ENCODE data around the gene DOCK11.
A peak's percentile ranks its signal among the peaks of the same experiment; 100 is the strongest.

The DOCK11 gene

GRCh38 chrX:118502161-118502789, 6.7 kb downstream of the DOCK11 start:
- no peak for DNase-seq (ENCODE audit: low read depth)
- TF ChIP-seq, protein P1, sequence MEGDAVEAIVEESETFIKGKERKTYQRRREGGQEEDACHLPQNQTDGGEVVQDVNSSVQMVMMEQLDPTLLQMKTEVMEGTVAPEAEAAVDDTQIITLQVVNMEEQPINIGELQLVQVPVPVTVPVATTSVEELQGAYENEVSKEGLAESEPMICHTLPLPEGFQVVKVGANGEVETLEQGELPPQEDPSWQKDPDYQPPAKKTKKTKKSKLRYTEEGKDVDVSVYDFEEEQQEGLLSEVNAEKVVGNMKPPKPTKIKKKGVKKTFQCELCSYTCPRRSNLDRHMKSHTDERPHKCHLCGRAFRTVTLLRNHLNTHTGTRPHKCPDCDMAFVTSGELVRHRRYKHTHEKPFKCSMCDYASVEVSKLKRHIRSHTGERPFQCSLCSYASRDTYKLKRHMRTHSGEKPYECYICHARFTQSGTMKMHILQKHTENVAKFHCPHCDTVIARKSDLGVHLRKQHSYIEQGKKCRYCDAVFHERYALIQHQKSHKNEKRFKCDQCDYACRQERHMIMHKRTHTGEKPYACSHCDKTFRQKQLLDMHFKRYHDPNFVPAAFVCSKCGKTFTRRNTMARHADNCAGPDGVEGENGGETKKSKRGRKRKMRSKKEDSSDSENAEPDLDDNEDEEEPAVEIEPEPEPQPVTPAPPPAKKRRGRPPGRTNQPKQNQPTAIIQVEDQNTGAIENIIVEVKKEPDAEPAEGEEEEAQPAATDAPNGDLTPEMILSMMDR (IDR thresholded peaks at IDR 0.05; ENCODE audit: insufficient read depth, low read depth, low read length, missing control alignments): no peak
- H3K4me3 ChIP-seq (ENCODE audit: low read length): no peak overlapping the region

DNA sequence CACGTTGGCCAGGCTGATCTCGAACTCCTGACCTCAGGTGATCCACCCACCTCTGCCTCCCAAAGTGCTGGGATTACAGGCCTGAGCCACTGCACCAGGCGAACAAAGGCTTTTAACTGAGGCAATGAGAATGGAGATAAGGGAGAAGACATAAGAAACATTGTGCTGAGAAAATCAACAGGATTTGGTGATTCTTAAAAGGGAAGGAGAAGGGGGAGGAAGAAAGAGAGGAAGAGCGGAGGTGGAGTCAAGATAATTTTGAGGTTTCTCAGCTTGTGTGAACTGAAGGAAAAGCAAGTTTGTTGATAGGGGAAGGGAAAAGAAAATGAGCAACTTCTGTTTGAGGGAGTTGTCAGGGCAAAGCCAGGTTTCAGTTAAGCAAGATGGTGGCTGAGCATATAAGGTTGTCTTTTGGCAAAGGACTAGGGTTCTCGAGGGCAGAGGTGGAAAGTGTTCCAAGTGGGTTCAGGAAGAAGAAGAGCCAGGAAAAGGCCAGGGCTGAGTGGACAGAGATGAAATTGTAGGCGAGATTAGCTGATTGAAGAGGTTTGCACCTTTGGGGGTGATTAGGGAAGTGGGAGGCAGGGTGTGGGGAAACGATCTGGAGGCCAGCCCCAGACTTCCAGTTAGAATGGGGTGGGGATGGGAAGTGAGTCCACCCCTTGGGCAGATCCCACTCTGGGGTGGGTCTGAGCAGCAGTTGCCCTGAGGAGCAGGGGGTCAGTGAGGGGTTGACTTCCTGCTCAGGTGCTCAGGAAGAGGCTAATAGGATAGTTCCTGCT, 7.8 kb downstream of the DOCK11 start:
- DNase-seq (ENCODE audit: low read depth): no peak
- H3K4me3 ChIP-seq (ENCODE audit: low read length): no peak overlapping the region
- TF ChIP-seq, protein P1 (IDR thresholded peaks at IDR 0.05; ENCODE audit: insufficient read depth, low read depth, low read length, missing control alignments): no peak

GRCh38 chrX:118504581-118504980, 9.0 kb downstream of the DOCK11 start:
- H3K4me3 ChIP-seq (ENCODE audit: low read length): no peak overlapping the region
- TF ChIP-seq, protein P1 (IDR thresholded peaks at IDR 0.05; ENCODE audit: insufficient read depth, low read depth, low read length, missing control alignments): no peak

GRCh38 chrX:118506805-118507480, 11.3 kb downstream of the DOCK11 start:
- no peak overlapping the region for H3K4me3 ChIP-seq (ENCODE audit: low read length)
- DNase-seq (ENCODE audit: low read depth): no peak
- TF ChIP-seq, protein P1 (IDR thresholded peaks at IDR 0.05; ENCODE audit: insufficient read depth, low read depth, low read length, missing control alignments): no peak

More at GRCh38 chrX:118504581-118504980, 9.0 kb downstream of the DOCK11 start:
- DNase-seq (ENCODE audit: low read depth): no peak

DNA sequence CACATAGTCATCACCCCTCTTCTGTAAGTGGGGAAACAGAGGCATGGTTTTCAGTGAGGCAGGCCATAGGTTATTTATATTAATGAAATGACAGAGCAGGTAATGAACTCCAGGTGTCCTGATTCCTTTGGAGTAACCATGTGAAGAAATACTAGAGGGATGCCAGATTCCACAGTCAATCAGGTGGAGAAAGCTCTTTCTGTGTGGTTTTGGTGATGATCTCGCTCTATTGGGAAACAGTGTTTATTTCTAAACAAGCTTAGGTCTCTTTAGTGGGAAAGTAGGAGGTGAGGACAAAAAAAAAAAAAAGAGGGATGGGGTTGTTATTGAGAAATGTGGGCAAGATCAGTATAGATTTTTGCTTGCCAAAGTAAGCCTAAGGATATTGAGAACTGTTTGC, 12.2 kb downstream of the DOCK11 start:
- TF ChIP-seq, protein P1 (IDR thresholded peaks at IDR 0.05; ENCODE audit: insufficient read depth, low read depth, low read length, missing control alignments): no peak
- peak; percentile 27 for DNase-seq (ENCODE audit: low read depth)

GRCh38 chrX:118508221-118508620, 12.6 kb downstream of the DOCK11 start:
- H3K4me3 ChIP-seq (ENCODE audit: low read length): no peak overlapping the region
- TF ChIP-seq, protein P1 (IDR thresholded peaks at IDR 0.05; ENCODE audit: insufficient read depth, low read depth, low read length, missing control alignments): no peak
- no peak for DNase-seq (ENCODE audit: low read depth)

More for the DNA sequence above, 12.2 kb downstream of the DOCK11 start:
- no peak overlapping the region for H3K4me3 ChIP-seq (ENCODE audit: low read length)
